ENCODE measurements around the gene RTBDN.
"Not testable (repeated sequence)": the region's sequence is repeated elsewhere in the genome, so short reads cannot be mapped to it uniquely, and the experiment has no call there.

The RTBDN gene

DNA sequence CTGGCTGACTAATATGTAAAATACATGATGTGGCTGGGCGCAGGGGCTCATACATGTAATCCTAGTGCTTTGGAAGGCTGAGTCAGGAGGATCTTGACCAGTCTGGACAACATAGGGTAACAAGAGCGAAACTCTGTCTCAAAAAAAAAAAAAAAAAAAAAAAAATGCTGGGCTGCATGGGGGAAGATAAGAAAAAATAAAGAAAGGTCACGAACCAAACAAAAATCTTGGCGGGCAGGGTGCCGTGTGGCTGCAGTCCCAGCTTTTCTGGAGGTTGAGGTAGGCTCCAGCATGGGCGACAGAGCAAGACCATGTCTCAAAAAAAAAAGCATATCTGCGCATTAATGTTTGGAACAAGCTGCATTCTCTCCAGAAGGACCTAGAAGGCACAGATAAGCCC is 19.3 kb downstream of the RTBDN start:
- Histone ChIP-seq H2AFZ (ENCODE audit: low read length, unreplicated experiment) (no peak overlapping the region), H3K4me1 (ENCODE audit: control insufficient read depth, insufficient read depth, low read length, unreplicated experiment) (no peaks in the 10 kb centered on the region), H3K27me3 (ENCODE audit: insufficient read depth, low read length) (no peaks in the 10 kb centered on the region), H3K79me2 (ENCODE audit: control insufficient read depth, insufficient read depth, low read length, unreplicated experiment) (no peaks in the 10 kb centered on the region), H3K36me3 (ENCODE audit: insufficient read depth, low read length) (no peaks in the 10 kb centered on the region), H3K4me3 (ENCODE audit: low read depth, low read length) (no peak overlapping the region), H3K27ac (ENCODE audit: low read depth, low read length) (no peak overlapping the region)

DNA sequence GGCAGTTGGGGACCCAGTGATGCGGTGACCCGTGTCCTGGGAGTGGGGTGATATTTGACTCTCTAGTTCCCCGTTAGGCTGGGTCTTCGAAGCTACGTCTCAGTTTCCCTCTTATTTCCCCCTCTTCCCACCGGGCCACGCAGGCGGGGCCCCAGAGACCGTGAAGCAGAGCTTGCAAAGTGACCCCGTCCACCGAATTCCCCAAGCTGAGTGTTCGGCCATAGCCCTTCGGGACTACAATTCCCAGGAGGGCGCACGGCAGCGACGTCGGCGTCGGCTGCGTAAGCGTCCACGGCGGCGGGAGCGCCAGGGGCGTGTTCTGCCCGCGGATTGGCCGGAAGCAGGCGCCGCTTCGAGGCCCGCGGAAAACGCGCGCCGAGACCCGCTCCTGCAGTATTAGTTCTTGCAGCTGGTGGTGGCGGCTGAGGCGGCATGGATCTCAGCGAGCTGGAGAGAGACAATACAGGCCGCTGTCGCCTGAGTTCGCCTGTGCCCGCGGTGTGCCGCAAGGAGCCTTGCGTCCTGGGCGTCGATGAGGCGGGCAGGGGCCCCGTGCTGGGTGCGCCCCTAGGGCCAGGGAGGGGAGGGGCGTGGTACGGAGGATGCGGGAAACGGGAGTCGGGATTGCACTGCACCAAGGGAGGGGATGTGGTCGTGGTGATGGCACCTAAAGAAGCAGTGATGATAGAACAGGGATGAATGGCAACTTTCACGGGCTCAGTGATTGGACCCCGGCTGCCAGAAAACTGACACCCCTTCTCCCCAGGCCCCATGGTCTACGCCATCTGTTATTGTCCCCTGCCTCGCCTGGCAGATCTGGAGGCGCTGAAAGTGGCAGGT is 27.9 kb downstream of the RTBDN start, which contains the start of gene RNASEH2A:
Gene RNASEH2A, plus strand, starts transcription at position 343 of the 840 bp plus-strand sequence. Its CDS starts 90 bp downstream, at position 433.
- Histone ChIP-seq H3K4me1 (ENCODE audit: control insufficient read depth, insufficient read depth, low read length, unreplicated experiment) (peaks cover 2% of the 10 kb centered on the region), H3K36me3 (ENCODE audit: insufficient read depth, low read length) (no peaks in the 10 kb centered on the region), H3K27me3 (ENCODE audit: insufficient read depth, low read length) (no peaks in the 10 kb centered on the region), H3K79me2 (ENCODE audit: control insufficient read depth, insufficient read depth, low read length, unreplicated experiment) (peaks cover 7% of the 10 kb centered on the region), H3K4me3 (ENCODE audit: low read depth, low read length) (peak within 1 kb of the TSS; percentile 98), H3K27ac (ENCODE audit: low read depth, low read length) (no peak within 1 kb of the TSS), H2AFZ (ENCODE audit: low read length, unreplicated experiment) (peak within 1 kb of the TSS; percentile 97)

DNA sequence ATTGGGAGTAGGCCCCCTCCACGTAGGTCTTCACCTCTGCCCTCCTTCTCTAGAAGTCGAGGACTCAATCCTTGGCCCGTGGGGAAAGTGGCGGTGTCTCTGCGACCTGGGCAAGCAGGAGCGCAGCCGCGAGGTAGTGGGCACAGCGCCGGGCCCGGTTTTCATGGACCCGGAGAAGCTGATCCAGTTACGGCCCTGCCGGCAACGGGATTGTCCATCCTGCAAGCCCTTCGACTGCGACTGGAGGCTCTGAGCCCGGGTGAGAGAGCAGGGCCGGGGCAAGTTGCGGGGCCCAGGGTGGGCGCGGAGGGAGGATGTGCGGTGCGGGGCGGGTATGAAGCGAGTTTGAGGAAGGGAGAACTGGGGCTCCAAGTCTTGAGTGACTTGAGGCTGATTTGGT is 30.3 kb downstream of the RTBDN start:
- Histone ChIP-seq H3K4me1 (ENCODE audit: control insufficient read depth, insufficient read depth, low read length, unreplicated experiment) (peaks cover 7% of the 10 kb centered on the region), H3K79me2 (ENCODE audit: control insufficient read depth, insufficient read depth, low read length, unreplicated experiment) (peaks cover 19% of the 10 kb centered on the region), H3K4me3 (ENCODE audit: low read depth, low read length) (no peak overlapping the region), H2AFZ (ENCODE audit: low read length, unreplicated experiment) (no peak overlapping the region), H3K27me3 (ENCODE audit: insufficient read depth, low read length) (no peaks in the 10 kb centered on the region), H3K27ac (ENCODE audit: low read depth, low read length) (no peak overlapping the region), H3K36me3 (ENCODE audit: insufficient read depth, low read length) (no peaks in the 10 kb centered on the region)

DNA sequence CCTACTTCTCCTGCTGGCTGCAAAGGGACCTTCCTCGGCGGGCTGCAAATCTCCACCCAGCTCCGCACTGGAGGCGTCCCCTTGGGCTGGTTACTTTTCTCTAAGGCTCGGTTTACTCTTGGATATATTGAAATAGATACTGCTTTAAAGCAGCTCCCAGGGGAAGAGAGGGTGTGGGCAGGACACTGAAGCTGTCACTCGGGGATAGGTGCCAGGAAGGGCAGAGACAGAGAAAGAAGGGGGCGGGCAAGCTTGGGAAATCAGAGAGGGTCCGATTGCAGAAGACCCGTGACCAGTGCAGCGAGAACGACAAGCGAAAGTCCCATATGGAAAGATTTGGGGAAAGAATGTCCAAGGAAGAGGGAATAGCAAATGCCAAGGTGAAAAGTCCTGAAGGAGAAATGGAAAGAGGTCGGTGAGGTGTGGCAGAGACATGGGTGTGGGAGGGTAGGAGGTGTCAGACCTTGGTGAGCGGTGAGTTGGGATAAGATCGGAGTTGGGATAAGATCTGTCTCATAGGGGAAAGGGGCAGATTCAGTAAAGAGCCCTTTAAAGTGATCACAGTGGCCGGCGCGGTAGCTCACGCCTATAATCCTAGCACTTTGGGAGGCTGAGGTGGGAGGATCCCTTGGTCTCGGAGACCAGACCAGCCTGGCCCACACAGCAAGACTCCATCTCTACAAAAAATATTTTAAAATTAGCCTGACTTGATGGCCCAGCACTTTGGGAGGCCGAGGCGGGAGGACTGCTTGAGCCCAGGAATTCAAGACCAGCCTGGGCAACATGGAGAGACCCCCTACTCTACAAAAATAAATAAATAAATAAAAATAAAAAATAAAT is 31.9 kb downstream of the RTBDN start:
- Histone ChIP-seq H3K4me1 (ENCODE audit: control insufficient read depth, insufficient read depth, low read length, unreplicated experiment) (peaks cover 7% of the 10 kb centered on the region), H2AFZ (ENCODE audit: low read length, unreplicated experiment) (peak overlapping the region; percentile 87), H3K79me2 (ENCODE audit: control insufficient read depth, insufficient read depth, low read length, unreplicated experiment) (peaks cover 19% of the 10 kb centered on the region), H3K27ac (ENCODE audit: low read depth, low read length) (no peak overlapping the region), H3K27me3 (ENCODE audit: insufficient read depth, low read length) (no peaks in the 10 kb centered on the region), H3K4me3 (ENCODE audit: low read depth, low read length) (peak overlapping the region; percentile 98), H3K36me3 (ENCODE audit: insufficient read depth, low read length) (no peaks in the 10 kb centered on the region)

DNA sequence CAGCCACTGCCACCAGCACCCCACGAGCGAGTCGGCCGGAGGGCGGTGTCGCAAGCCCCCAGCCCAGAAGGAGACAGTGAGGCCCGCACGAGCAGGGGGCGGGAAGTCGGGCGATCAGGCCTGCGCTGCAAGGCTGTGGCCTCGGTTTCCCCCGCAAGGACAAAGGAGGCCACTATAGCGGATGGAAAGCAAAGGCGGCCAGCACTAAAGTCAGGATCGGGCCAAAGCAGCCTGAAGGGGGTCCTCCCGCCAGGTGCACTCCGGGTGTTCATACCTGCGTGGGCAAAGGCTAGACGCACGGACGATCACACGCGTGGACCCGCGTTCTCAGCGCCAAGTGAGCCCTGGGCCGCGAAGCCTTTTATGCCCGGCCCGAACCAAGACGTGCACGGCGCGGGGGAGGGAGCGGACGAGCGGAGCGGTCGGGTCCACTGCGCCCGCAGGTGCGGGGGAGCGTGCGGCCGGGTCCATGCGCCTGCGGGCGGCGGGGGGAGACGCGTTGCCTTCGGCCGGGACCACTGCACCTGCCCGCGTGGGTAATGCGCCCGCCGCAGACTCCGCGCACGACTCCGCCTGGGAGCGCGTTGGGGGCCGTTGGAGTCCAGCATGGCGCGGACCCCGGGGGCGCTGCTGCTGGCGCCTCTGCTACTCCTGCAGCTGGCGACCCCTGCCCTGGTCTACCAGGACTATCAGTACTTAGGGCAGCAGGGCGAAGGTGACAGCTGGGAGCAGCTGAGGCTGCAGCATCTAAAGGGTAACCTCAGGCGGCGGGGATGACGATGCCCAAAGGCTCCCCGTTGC is 32.7 kb downstream of the RTBDN start, which contains the start of the genes PRDX2 and THSD8:
Gene PRDX2, minus strand, starts transcription at position 335 of the 801 bp plus-strand sequence. CDS start 539 bp downstream, outside the sequence.
Gene THSD8, plus strand, starts transcription at position 604 of the 801 bp plus-strand sequence. Its CDS starts 3 bp downstream, at position 607.
- H3K27me3 ChIP-seq (ENCODE audit: insufficient read depth, low read length) = no peaks in the 10 kb centered on the region
- no peak within 1 kb of the TSS for H3K27ac ChIP-seq (ENCODE audit: low read depth, low read length)
- H3K36me3 ChIP-seq (ENCODE audit: insufficient read depth, low read length) = no peaks in the 10 kb centered on the region
- peak within 1 kb of the TSS; percentile 98 for H3K4me3 ChIP-seq (ENCODE audit: low read depth, low read length)
- peaks cover 14% of the 10 kb centered on the region for H3K79me2 ChIP-seq (ENCODE audit: control insufficient read depth, insufficient read depth, low read length, unreplicated experiment)
- peaks cover 5% of the 10 kb centered on the region for H3K4me1 ChIP-seq (ENCODE audit: control insufficient read depth, insufficient read depth, low read length, unreplicated experiment)
- peak within 1 kb of the TSS; percentile 87 for H2AFZ ChIP-seq (ENCODE audit: low read length, unreplicated experiment)

DNA sequence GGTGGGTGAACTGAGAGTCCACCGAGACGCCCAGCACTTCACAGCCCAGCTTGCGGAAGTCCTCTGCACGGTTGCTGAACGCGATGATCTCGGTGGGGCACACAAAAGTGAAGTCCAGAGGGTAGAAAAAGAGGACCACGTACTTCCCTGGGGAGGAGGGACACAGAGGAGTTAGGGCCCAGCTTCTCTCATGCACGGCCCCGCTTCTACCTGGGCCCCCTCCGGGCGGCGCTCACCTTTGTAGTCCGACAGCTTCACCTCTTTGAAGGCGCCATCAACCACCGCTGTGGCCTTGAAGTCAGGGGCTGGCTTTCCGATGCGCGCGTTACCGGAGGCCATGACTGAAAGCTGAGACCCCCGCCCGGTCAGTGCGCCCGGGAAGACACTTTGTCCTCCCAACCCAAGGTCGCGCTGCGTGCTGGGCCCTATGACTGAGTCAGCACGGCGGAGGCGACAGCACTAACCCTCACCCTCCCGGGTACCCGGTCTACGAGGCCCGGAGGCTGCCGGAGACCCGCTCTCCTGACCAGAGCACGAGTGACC is 33.4 kb downstream of the RTBDN start:
- Histone ChIP-seq H3K4me1 (ENCODE audit: control insufficient read depth, insufficient read depth, low read length, unreplicated experiment) (peaks cover 5% of the 10 kb centered on the region), H3K4me3 (ENCODE audit: low read depth, low read length) (peak overlapping the region; percentile 98), H3K36me3 (ENCODE audit: insufficient read depth, low read length) (no peaks in the 10 kb centered on the region), H3K27ac (ENCODE audit: low read depth, low read length) (no peak overlapping the region), H3K27me3 (ENCODE audit: insufficient read depth, low read length) (no peaks in the 10 kb centered on the region), H3K79me2 (ENCODE audit: control insufficient read depth, insufficient read depth, low read length, unreplicated experiment) (peaks cover 14% of the 10 kb centered on the region), H2AFZ (ENCODE audit: low read length, unreplicated experiment) (peak overlapping the region; percentile 75)

DNA sequence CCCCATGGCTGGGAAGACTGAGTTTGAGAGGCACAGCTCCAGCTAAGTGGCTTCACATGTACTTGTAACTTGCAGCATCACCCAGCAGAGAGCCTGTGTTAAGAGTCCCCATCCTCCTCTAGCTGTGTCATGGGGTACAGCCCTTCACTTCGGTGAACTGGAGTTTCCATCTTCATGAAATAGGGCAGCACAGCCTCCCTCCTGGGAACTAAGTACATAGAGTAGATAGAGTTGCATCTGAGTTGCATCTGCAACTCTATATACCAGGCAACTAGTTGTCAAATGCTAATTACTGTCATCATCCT is 34.0 kb downstream of the RTBDN start:
- Histone ChIP-seq H3K4me3 (ENCODE audit: low read depth, low read length) (peak overlapping the region; percentile 98), H3K36me3 (ENCODE audit: insufficient read depth, low read length) (no peaks in the 10 kb centered on the region), H3K27ac (ENCODE audit: low read depth, low read length) (no peak overlapping the region), H2AFZ (ENCODE audit: low read length, unreplicated experiment) (no peak overlapping the region), H3K79me2 (ENCODE audit: control insufficient read depth, insufficient read depth, low read length, unreplicated experiment) (peaks cover 14% of the 10 kb centered on the region), H3K4me1 (ENCODE audit: control insufficient read depth, insufficient read depth, low read length, unreplicated experiment) (peaks cover 5% of the 10 kb centered on the region), H3K27me3 (ENCODE audit: insufficient read depth, low read length) (no peaks in the 10 kb centered on the region)

DNA sequence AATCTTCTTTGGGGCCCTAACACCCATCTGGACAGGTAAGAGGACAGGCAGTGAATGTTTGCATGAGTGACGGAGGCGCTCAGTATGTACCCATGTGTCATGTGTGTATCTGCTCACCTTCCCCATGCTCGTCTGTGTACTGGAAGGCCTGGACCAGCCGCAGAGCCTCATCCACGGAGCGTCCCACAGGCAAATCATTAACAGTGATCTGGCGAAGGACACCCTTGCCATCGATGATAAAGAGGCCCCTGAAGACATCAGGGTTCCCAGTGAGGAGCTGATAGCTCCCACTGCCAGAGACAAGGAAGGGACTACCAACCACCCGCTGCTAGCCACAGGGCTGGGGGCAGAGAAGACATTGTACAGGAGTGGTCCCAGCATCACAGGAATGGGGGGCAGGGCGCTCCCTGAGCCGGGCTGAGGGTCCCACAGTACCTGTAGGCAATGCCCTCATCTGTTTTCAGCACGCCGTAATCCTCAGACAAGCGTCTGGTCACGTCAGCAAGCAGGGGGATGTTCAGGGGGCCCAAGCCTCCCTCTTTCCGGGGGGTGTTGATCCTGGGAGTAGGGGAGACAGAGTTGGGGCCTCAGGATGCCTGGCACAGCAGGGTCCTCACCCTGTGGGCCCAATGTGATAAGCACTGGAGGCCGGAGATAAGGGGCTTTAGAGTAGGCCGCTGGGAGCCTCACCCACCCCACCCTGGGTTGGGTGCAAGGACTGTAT is 34.5 kb downstream of the RTBDN start:
- Histone ChIP-seq H3K27ac (ENCODE audit: low read depth, low read length) (no peak overlapping the region), H3K4me1 (ENCODE audit: control insufficient read depth, insufficient read depth, low read length, unreplicated experiment) (peaks cover 5% of the 10 kb centered on the region), H3K79me2 (ENCODE audit: control insufficient read depth, insufficient read depth, low read length, unreplicated experiment) (peaks cover 14% of the 10 kb centered on the region), H3K4me3 (ENCODE audit: low read depth, low read length) (no peak overlapping the region; the same call in 1 of the 2 replicates), H2AFZ (ENCODE audit: low read length, unreplicated experiment) (no peak overlapping the region), H3K36me3 (ENCODE audit: insufficient read depth, low read length) (no peaks in the 10 kb centered on the region), H3K27me3 (ENCODE audit: insufficient read depth, low read length) (no peaks in the 10 kb centered on the region)

DNA sequence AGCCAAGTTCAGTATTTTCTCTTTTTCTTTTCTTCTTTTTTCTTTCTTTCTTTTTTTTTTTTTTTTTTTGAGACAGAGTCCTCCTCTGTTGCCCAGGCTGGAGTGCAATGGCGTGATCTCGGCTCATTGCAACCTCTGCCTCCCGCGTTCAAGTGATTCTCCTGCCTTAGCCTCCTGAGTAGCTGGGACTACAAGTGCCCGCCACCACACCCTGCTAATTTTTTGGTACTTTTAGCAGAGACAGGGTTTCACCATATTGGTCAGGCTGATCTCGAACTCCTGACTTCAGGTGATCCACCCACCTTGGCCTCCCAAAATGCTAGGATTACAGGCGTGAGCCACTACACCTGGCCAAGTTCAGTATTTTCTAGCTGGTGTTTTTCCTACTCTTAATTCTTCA is 36.8 kb downstream of the RTBDN start:
- H3K79me2 ChIP-seq (ENCODE audit: control insufficient read depth, insufficient read depth, low read length, unreplicated experiment) = peaks cover 20% of the 10 kb centered on the region
- not testable (repeated sequence) for H3K4me1 ChIP-seq (ENCODE audit: control insufficient read depth, insufficient read depth, low read length, unreplicated experiment); H3K4me3 ChIP-seq (ENCODE audit: low read depth, low read length); H3K36me3 ChIP-seq (ENCODE audit: insufficient read depth, low read length); H3K27me3 ChIP-seq (ENCODE audit: insufficient read depth, low read length); H3K27ac ChIP-seq (ENCODE audit: low read depth, low read length); H2AFZ ChIP-seq (ENCODE audit: low read length, unreplicated experiment)
